Endothelial cell of umbilical vein (primary cell): ENCODE measurements around the gene LCNL1. TPM values are rescaled to one million over a fixed set of nuclear protein-coding genes. Genes with fewer than 3 reads are reported as not detected.

ENCODE experiments used
- BruUV-seq: library from RNA; stranded (reverse); fragments of 400-500 nt; replicated peaks from 2 replicates; lab custom pipeline; 2021; lab: Mats Ljungman, UMichigan
- CTCF ChIA-PET: fragments of 300-600, 350-600 bp; sonication (Branson Sonifier 250); formaldehyde crosslinking; loops from one replicate; lab custom pipeline; 2021; ENCODE audit warnings: antibody characterized with exemption, inconsistent platforms; lab: Charles Lee
- POLR2A ChIA-PET: fragments of 300-600, 350-600 bp; sonication (Branson Sonifier 250); formaldehyde crosslinking; loops from one replicate; lab custom pipeline; 2021; ENCODE audit warnings: antibody characterized with exemption, inconsistent platforms; lab: Charles Lee
- DNase-seq: peaks from one replicate; pipeline ENCODE4 v3.0.0-alpha.2; 2011; ENCODE audit warnings: low read depth, low spot score
- FAIRE-seq: peaks from 2 replicates; lab custom pipeline; 2011; peaks lifted over from hg19 to GRCh38; lab: Jason Lieb, UNC
- H2AFZ ChIP-seq: 2 replicates; pipeline ENCODE4 v1.6.0; 2012; ENCODE audit warnings: low read depth, low read length, control low read depth, inconsistent platforms
- H3K27ac ChIP-seq: 2 replicates; pipeline ENCODE4 v1.5.1; 2011; ENCODE audit warnings: low read depth, mild to moderate bottlenecking, control low read depth, low read length, moderate library complexity; ENCODE audit not compliant: insufficient read depth
- H3K27me3 ChIP-seq, 2 experiments: 2 replicates each; pipeline versions ENCODE4 v1.6.0 to v1.6.1; 2011; ENCODE audit warnings: low read length in 2 of 2, mixed read lengths in 1 of 2; ENCODE audit not compliant: control insufficient read depth in 2 of 2, insufficient read depth in 2 of 2
- H3K36me3 ChIP-seq, 2 experiments: 2 replicates in 1 of 2; 3 replicates in 1 of 2; pipeline ENCODE4 v1.5.1; 2011; ENCODE audit warnings: low read length in 2 of 2, mild to moderate bottlenecking in 1 of 2, moderate library complexity in 1 of 2; ENCODE audit not compliant: control insufficient read depth in 2 of 2, insufficient read depth in 2 of 2; ENCODE audit errors: extremely low read depth in 1 of 2
- H3K4me1 ChIP-seq: 3 replicates; pipeline ENCODE4 v1.5.1; 2011; ENCODE audit warnings: mild to moderate bottlenecking, low read length; ENCODE audit not compliant: control insufficient read depth, insufficient read depth; ENCODE audit errors: extremely low read depth
- H3K4me2 ChIP-seq: 2 replicates; pipeline ENCODE4 v1.6.1; 2011; ENCODE audit warnings: low read length, control low read depth, mixed read lengths; ENCODE audit not compliant: insufficient read depth
- H3K4me3 ChIP-seq, 3 experiments: fragments of 200-600 bp in 1 of 3; sonication (generic), shearing (Covaris generic) in 1 of 3; replicated peaks in 1 of 3; 2 replicates each; pipeline ENCODE4 v1.5.1; 2011 to 2016; ENCODE audit warnings: control low read depth in 3 of 3, low read length in 3 of 3, mild to moderate bottlenecking in 2 of 3, inconsistent platforms in 1 of 3, low read depth in 1 of 3, moderate library complexity in 1 of 3; ENCODE audit not compliant: insufficient read depth in 1 of 3
- H3K79me2 ChIP-seq: 2 replicates; pipeline ENCODE4 v1.6.0; 2012; ENCODE audit warnings: low read length, inconsistent platforms; ENCODE audit not compliant: control insufficient read depth, insufficient read depth
- H3K9ac ChIP-seq: replicated peaks from 2 replicates; pipeline ENCODE3; 2011; ENCODE audit warnings: low read length, control low read depth; ENCODE audit not compliant: insufficient read depth; ENCODE audit errors: extremely low read depth
- H3K9me1 ChIP-seq: replicated peaks from 3 replicates; pipeline ENCODE4 v1.6.0; 2011; ENCODE audit warnings: mild to moderate bottlenecking, low read length; ENCODE audit not compliant: control insufficient read depth, insufficient read depth; ENCODE audit errors: extremely low read depth
- H3K9me3 ChIP-seq: replicated peaks from 2 replicates; pipeline ENCODE4 v1.5.1; 2012; ENCODE audit warnings: low read length, inconsistent platforms; ENCODE audit not compliant: control insufficient read depth, insufficient read depth
- H4K20me1 ChIP-seq: replicated peaks from 2 replicates; pipeline ENCODE3; 2011; ENCODE audit warnings: mild to moderate bottlenecking, low read length; ENCODE audit not compliant: control insufficient read depth, insufficient read depth; ENCODE audit errors: extremely low read depth
- EZH2 ChIP-seq: IDR thresholded peaks from 2 replicates; pipeline ENCODE4 v1.6.1; 2012; ENCODE audit warnings: borderline replicate concordance, low read depth, mild to moderate bottlenecking, moderate library complexity, low read length, inconsistent platforms; ENCODE audit not compliant: severe bottlenecking
- FOS ChIP-seq: IDR thresholded peaks from 2 replicates; pipeline ENCODE4 v1.6.1; 2011; ENCODE audit warnings: mild to moderate bottlenecking, low read length, moderate library complexity, borderline replicate concordance; ENCODE audit not compliant: insufficient read depth
- GATA2 ChIP-seq: IDR thresholded peaks from 2 replicates; pipeline ENCODE4 v1.7.0; 2011; ENCODE audit warnings: low read depth, mild to moderate bottlenecking, moderate library complexity, mixed read lengths, low read length; ENCODE audit not compliant: insufficient read length, insufficient read depth
- JUN ChIP-seq: IDR thresholded peaks from 2 replicates; pipeline ENCODE4 v1.6.1; 2011; ENCODE audit warnings: borderline replicate concordance, low read depth; ENCODE audit not compliant: insufficient read length, insufficient read depth
- MYC ChIP-seq: IDR thresholded peaks from one replicate; pipeline ENCODE4 v1.6.1; 2011; ENCODE audit warnings: mild to moderate bottlenecking, low read depth, low read length
- POLR2A ChIP-seq: IDR thresholded peaks from 2 replicates; pipeline ENCODE4 v1.6.1; 2012; ENCODE audit warnings: low read depth, mild to moderate bottlenecking, control low read depth, low read length
- POLR2AphosphoS5 ChIP-seq: IDR thresholded peaks from 2 replicates; pipeline ENCODE4 v1.6.1; 2012; ENCODE audit warnings: low read depth, mild to moderate bottlenecking, control low read depth, low read length, moderate library complexity; ENCODE audit not compliant: insufficient read depth
- dilution Hi-C: fragments of 300-500 bp; cut with MboI; formaldehyde crosslinking; loops from one replicate; pipeline ENCODE4 v1.15.0; 2019; ENCODE audit warnings: low sequenced_read_pairs; ENCODE audit not compliant: extremely low pct_ligation_motif_present
- intact Hi-C: fragments of 100-400 bp; cut with micrococcal nuclease; formaldehyde crosslinking; loops from one replicate; pipeline ENCODE4 v1.10.0; 2022
- polyA plus RNA-seq, 4 experiments: library from polyadenylated mRNA; depleted of rRNA in 3 of 4; stranded (reverse) in 3 of 4; unstranded in 1 of 4; fragments of >200 nt; gene quantifications; 2 replicates each; pipeline versions ENCODE4 v1.2.1 to v1.2.3, GENCODE V29; 2011 to 2012; ENCODE audit warnings: missing spikeins in 1 of 4
- total RNA-seq: library from RNA; stranded (reverse); gene quantifications from 2 replicates; pipeline ENCODE4 v1.2.3, GENCODE V29; 2021
- TF ChIP-seq, protein P1 (sequence below), 2 donors: IDR thresholded peaks; 1 replicate in 1 of 2; 2 replicates in 1 of 2; pipeline ENCODE4 v1.5.1; 2011; ENCODE audit warnings: low read length in 2 of 2, mild to moderate bottlenecking in 2 of 2, moderate library complexity in 2 of 2, control low read depth in 1 of 2, inconsistent platforms in 1 of 2, low read depth in 1 of 2; ENCODE audit not compliant: insufficient read depth in 1 of 2; ENCODE audit errors: extremely low read depth in 1 of 2
- TF ChIP-seq, protein P2 (sequence below): IDR thresholded peaks from 2 replicates; pipeline ENCODE4 v1.6.1; 2011; ENCODE audit not compliant: insufficient read depth, insufficient read length

LCNL1 gene
- total and polyA plus RNA-seq, 2 donors (not counting 3 experiments of a cell fraction or from before 2014, with no cell fraction given), result not detected

DNA sequence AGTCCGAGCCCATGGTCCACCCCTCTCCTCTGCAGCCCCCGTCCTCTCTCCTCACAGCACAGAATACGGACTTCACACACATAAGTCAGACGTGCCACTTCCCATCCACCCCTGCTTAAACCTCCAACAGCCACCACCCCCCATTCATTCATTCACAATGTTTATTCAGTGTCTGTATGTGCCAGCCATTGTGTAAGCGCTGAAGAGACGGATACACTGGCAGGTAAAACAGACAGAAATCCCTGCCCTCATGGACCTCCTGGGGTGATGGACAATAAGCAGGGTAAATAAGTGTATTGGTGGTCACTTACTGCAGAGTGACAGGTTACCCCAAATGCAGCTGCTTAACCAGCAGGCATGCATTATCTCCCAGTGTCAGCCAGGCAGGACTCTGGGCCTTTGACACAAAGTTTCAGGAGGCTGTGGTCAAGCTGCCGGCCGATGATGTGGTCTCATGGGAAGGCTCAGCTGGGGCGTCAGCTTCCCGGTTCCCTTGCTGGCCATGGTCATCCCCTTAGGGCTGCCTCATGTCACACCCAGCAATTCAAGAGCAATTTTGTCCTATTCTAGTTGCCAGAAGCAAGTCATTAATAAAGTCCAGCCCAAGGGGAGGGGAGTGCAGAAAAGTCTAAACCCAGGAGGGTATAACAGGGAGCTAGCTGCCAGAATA is 7.6 kb downstream of the LCNL1 start:
- Histone ChIP-seq H3K4me2 (no peak overlapping the region), H3K4me3 (no peak overlapping the region), H3K79me2 (peaks cover 9% of the 10 kb centered on the region), H2AFZ (no peak overlapping the region), H3K27me3 (peaks cover 0 to 4% of the 10 kb centered on the region in 2 experiments), H3K27ac (no peak overlapping the region), H3K9me3 (no peaks in the 10 kb centered on the region), H3K9me1 (no peaks in the 10 kb centered on the region), H3K36me3 (no peaks in the 10 kb centered on the region), H4K20me1 (no peaks in the 10 kb centered on the region), H3K9ac (no peak overlapping the region), H3K4me1 (peaks cover 7% of the 10 kb centered on the region)
- ChIA-PET CTCF (no interaction called here), POLR2A (no interaction called here)
- no TSS peak for BruUV-seq
- no peak for TF ChIP-seq FOS
- no peak for TF ChIP-seq POLR2AphosphoS5
- no peak for TF ChIP-seq MYC
- TF ChIP-seq, protein P1, sequence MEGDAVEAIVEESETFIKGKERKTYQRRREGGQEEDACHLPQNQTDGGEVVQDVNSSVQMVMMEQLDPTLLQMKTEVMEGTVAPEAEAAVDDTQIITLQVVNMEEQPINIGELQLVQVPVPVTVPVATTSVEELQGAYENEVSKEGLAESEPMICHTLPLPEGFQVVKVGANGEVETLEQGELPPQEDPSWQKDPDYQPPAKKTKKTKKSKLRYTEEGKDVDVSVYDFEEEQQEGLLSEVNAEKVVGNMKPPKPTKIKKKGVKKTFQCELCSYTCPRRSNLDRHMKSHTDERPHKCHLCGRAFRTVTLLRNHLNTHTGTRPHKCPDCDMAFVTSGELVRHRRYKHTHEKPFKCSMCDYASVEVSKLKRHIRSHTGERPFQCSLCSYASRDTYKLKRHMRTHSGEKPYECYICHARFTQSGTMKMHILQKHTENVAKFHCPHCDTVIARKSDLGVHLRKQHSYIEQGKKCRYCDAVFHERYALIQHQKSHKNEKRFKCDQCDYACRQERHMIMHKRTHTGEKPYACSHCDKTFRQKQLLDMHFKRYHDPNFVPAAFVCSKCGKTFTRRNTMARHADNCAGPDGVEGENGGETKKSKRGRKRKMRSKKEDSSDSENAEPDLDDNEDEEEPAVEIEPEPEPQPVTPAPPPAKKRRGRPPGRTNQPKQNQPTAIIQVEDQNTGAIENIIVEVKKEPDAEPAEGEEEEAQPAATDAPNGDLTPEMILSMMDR (IDR thresholded peaks at IDR 0.05; ENCODE audit: extremely low read depth in 1 of 2, insufficient read depth in 1 of 2, low read depth in 1 of 2, low read length in 2 of 2), result no peak
- no peak for TF ChIP-seq POLR2A
- TF ChIP-seq EZH2, result no peak
- TF ChIP-seq, protein P2, sequence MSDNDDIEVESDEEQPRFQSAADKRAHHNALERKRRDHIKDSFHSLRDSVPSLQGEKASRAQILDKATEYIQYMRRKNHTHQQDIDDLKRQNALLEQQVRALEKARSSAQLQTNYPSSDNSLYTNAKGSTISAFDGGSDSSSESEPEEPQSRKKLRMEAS, result no peak
- TF ChIP-seq JUN, result no peak
- TF ChIP-seq GATA2, result no peak
- intact Hi-C loops, result loop anchor here (5.0 kb wide), 1 partner anchor 43 kb away; the partner anchor contains the start of gene C8G
- dilution Hi-C loops, result no loop called here
- DNase-seq, result no peak
- FAIRE-seq, result no peak
